GM19351 (cell line): Measurements from ENCODE around the gene LMCD1.

Experiments
- ATAC-seq: cut with Tn5 transposase; IDR thresholded peaks from one replicate; pipeline ENCODE4 v1.9.1; 2021; ENCODE audit warnings: mild to moderate bottlenecking, moderate library complexity; ENCODE audit not compliant: unreplicated experiment

The LMCD1 gene

DNA sequence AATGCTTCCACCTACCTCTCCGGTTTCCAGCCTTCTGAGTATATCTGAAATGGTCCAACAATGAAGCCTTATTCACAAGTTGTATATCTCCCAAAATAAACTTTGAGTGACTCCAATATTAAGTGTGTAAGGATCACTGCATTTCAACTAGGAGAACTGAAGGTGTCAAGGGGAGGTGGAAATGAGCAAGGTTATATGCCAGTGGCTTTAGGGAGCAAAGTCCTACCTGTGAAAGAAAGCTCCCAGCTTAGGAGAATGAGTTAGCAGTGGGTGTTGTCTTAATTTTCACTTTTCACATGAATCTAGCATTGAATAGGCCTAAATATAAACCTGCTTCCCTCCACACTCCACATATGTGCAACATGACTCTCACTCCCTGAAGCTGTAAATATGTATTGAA, 29.0 kb downstream of the LMCD1 start:
- no peak for ATAC-seq

DNA sequence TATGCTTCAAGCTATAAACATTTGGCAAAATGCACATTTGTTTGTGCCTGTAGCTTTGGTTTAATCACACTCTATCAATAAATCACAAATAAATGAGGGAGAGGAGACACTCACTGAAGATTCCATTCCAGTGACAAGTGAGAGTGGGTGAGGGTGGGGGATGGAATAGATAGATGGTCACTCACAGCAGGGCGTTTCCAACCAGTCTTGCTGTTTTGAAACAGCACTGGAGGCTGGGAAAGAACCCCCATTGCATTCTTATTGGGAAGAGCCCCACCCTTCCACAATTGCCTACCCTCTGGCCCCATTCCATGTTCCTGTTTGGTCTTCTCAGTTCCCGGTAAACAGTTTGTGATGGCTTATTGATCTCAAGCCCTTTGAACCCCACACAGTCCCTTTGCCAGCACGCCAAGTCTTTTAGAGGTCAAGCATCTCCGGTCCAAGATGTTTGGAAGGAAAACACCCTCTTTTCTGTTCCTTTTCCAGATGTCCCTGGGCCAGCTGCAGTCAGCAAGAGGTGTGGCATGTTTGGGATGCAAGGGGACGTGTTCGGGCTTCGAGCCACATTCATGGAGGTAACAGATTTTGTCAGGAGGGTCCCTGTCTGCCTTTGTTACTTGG, 30.7 kb downstream of the LMCD1 start:
- ATAC-seq = no peak

DNA sequence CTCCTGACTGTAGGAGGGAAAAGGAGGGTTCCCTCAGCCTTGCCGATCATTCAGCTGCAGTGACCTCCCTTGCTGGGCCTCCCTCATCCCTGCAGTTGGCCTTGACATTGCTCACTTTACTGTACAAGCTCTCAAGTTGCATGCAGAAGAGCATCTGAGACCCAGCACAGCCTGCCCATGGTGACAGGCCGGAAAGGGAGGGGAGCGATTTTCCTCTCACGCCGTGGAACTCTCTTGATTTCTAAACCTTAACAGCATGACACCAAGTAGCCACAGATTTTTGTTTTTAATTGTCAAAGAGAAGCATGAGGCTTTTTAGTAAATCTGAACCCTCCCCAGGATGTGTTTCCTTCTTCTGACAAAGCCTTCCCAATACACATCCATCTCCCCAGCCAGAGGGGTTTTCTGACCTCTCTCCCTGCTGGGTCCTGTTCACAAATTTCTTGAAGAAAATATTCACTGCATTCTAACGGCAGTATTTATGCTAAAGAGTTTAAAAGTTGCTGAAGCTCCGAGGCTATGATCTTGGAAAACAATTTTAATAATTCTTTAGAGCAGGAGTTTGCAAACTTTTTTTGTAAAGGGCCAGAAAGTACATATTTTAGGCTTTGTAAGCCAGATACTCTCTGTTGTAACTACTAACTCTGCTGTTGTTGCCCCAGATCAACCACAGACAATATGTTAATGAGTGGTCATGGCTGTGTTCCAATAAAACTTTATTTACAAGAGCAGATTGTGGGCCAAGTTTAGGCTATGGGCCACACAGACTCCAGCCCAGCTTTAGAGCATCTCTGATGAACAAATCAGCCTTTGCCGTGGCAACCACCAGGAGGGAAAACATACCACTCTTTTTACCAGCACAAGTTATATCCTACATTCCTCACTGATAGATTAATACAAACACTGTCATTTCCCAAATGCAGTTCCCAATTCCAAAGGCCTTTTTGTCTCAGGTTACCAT, 34.8 kb downstream of the LMCD1 start:
- ATAC-seq = no peak

DNA sequence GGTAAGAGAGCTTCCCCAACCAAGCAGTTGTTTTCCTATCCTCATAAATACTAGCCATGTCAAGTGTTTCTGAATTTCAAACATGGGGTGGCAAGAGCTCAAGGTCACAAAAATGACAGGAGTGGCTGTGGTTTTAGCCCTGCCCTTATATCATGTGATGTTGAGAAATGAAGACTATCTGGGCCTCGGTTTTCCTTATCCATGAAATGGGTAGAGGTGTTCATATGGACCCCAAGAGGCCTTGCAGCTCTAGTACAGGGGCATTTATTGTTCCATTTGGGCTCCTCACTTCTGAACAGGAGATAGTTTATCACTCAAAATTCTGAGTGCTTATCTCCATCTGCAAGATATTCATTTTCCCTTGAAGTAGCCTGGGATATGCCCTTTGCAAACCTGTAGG, 35.8 kb downstream of the LMCD1 start:
- ATAC-seq = no peak

DNA sequence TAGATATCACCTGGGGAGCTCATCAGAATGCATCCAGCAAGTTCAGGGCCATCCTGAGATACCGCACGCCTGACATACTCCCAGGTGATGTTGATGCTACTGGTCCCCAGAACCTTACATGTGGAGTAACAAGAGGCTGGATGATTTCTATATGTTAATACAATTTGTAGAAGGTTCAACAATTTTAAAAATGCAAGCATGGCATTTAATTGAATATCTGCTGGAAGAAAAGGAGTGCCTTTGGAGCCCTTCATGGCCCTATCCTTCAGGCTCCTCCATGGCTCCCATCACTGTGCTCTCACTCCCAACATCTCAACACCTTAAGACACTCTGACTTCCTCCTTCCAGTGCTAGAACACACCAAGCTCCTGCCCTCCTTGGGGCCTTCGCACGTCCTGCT, 36.6 kb downstream of the LMCD1 start:
- ATAC-seq = no peak

DNA sequence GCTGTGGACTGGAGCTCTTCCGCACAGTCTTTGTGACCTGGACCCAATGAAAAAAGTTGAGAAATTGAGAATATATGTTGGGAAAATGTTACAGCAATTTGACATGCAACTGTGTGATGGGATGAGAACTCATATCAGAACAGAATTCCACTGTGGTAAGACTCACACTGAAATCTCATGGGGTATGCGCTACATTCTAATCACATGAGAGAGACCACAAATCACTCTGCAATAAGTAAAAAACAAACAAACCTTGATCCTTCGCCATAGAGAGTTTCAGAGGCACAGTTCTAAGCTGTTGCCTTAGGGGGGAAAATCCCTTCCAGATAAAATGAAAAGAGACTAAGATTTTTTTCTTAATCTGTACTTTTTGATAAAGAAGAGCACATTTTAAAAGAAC, 37.3 kb downstream of the LMCD1 start:
- no peak for ATAC-seq

DNA sequence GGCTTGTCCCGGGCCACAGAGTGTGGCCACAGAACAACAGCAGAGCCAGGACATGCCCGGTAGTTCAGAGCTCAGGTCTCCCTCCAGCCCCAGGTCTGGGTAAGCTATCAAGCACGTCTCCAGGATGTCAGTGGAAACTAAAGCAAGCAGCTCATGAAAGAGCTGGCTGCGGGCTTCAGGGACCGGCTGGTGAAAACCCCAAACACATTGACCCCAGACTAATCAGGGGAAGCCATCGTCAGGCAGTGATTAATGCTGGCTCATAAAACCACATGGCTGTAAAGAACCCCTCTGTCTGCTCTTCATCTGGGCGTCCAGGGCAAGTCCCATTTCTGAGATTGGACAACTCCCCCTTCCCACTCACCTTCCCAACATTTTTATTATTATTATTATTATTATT, 37.8 kb downstream of the LMCD1 start:
- no peak for ATAC-seq

DNA sequence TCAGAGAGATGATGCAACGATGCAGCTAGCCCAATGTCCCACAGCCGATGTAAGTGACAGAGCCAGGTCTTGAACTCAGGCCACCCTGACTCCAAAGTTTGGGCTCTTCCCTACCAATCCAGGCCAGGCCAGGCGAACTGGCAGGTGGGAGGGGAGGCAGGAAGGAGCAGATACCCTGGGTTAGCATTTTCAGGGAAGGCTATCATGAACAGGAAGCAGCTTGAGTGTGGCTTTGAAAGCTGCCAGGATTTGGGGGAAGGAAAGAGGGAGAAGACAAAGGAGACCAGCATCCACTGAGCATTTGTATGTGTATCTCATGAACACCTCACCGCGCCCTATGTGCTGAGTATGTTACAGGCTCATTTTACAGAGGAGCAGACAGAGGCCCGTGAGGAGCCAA, 38.8 kb downstream of the LMCD1 start:
- ATAC-seq = no peak

DNA sequence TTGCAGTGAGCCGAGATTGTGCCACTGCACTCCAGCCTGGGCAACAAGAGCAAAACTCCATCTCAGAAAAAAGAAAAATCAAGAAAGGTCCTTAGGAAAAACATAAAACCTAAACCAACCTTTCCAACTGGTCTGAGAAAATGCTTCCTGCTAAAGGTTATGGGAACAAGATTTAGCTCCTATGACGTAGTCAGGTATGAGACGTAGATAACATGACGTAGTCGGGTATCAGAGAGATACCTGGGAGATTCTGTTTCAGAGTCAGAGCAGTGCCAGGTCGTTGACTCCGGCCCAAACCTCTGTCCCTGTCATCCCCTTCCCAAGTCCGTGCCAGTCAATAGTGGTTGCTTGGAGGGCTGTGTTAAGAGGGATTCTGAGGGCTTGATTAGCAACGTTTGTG, 39.9 kb downstream of the LMCD1 start:
- ATAC-seq = no peak

DNA sequence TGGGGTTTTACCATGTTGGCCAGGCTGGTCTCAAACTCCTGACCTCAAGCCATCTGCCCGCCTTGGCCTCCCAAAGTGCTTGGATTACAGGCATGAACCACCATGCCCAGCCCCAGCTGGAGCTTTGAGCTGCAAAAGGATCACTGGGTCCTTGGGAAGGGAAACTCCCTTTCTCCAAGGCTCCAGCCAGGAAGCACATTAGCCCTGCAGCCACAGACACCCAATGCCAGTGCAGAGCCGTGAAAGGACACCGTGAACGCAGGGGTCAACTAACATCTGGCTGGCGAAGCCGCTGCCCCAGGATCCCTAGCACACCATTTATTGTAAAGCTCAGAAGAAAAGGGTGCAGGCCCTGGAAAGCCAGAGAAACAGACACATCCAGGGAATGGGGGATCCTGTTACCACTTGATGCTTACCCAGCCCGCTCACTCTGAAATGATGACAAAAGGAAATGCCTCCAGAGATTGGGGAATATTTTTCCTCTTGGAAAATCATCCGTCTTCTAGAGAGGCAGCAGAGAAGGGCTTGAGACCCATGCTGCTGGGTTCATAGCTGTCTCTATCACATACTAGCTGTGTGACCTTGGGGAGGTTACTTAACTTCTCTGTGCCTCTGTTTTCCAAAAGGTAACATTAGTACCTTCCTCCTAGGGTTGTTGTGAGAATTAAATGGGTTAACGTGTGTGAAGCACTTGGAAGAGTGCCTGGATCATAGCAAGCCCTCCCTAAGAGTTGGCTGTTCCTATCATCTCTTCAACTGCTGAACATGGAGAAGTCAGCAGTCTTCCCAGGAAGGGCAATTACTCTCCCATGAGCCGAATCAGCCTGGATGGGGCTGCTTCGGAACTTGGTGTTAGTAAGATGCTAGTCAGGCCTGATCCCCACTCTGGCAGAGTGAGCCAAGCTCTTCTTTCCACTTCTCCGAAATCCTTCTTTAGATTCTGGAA, 40.8 kb downstream of the LMCD1 start:
- ATAC-seq = no peak

DNA sequence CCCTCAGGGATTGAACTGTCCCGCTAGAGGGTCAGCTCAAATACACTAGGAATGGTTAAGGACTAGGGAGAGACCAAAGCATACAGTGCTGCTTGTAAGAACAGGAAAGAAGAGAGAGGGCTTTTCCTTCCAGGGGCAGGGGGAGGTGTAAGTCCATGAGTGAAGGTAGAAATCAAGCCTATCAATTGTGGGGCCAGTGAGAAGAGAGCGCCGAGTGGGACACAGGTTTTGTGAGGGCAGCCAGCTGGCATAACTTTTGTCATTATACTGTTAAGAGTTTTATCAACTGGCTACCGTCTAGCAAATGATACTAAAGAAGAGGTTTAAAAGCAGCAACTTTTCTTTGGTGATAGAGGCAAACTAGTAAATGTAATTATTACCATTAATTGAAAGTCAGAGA, 45.0 kb downstream of the LMCD1 start:
- no peak for ATAC-seq

DNA sequence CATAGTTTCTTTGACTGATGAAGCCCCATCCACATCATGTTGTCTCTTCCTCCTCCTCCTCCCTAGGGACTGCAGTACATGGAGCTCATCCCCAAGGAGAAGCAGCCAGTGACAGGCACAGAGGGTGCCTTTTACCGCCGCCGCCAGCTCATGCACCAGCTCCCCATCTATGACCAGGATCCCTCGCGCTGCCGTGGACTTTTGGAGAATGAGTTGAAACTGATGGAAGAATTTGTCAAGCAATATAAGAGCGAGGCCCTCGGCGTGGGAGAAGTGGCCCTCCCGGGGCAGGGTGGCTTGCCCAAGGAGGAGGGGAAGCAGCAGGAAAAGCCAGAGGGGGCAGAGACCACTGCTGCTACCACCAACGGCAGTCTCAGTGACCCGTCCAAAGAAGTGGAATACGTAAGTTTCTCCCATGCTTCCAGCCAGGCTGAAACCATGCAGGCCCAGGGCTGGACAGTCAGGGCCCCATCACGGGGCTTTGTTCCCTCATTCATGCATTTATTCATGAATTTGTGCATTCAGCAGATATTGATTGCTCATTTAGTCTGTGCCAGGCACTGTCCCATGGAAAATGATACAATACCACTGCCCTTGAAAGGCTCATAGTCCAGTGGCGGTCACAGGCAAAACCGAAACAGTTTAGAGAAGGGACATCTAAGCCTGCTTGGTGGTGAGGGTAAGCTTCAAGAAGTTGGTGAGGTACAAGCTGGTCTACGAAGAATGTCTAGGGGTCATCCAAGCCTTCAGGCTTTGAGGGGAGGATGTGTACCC, 47.1 kb downstream of the LMCD1 start:
- ATAC-seq = no peak

DNA sequence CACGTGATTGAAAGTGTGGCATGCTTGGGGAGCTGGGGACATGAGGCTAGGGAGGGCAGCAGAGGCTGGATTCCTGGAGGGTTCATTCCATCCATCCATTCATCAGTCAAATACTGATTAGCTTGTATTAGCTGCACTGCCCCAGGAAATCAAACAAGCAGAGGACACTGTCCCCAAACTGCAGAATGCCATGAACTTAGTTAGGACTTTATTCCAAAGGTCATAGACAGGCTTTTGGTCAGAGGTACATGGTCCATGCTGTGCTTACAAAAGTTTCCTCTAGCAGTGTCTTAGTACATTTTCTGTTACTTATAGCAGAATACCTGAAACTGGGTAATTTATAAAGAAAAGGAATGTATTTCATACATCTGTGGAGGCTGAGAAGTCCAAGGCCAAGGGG, 47.7 kb downstream of the LMCD1 start:
- ATAC-seq = no peak

DNA sequence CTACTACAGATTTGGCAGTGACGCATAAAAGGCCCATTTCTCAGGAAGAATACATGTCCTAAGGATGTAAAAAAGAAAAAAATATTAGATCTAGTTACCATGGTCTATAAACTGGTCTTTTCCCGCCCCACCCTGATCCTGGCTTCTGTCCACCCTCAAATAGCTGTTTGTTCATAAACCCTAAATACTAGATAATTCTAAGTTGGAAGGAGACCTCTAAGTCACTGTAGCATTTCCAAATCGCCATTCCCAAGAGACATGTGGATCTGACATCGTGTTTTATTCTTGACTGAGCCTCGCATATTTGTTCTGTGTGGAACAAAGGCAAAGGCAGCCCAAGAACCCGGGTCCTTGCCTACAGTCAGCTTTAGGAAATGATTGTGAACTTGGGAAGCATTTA, 49.0 kb downstream of the LMCD1 start:
- no peak for ATAC-seq

DNA sequence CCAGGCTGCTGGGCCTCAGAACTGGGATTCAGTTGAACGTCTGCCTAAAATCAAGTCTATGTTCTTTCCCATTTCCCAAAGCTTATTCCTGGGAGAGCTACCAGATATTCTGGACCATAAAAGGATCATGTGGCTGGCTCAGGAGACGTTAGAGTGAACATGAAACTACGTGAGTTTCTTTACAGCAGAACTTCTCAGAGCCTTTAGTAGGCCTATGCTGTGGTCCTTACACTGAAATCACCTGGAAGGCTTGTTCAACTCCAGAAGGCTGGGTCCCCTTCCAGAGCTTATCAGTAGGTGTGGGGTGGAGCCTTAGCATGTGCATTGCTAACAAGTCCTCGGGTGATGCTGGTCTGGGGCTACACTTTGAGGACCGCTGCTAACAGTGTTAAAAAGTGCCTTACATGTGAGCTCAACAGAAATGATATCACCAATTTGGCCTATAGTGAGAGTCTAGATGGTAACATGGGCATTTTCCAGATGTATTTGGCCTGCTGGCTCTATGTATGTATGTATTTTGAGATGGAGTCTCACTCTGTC, 50.7 kb downstream of the LMCD1 start:
- no peak for ATAC-seq

DNA sequence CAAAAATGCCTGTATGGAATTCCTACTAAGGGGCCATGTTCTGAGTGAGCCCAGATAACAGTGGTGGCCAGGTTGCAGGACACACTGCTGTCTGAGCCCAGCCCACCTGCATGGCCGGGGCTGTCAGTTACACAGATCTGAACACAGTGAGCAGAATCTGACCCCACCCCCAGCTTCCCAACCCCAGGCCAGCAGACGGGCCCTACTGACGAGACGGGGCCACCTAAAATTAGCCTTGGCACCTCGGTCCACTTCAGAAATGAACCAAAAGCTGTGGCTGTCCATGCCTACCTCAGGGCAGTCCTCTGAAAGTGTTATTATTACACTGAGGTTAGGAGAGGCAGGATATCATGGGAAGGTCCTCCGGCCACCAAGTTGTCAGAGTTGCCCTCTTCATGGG, 51.8 kb downstream of the LMCD1 start:
- ATAC-seq = no peak

DNA sequence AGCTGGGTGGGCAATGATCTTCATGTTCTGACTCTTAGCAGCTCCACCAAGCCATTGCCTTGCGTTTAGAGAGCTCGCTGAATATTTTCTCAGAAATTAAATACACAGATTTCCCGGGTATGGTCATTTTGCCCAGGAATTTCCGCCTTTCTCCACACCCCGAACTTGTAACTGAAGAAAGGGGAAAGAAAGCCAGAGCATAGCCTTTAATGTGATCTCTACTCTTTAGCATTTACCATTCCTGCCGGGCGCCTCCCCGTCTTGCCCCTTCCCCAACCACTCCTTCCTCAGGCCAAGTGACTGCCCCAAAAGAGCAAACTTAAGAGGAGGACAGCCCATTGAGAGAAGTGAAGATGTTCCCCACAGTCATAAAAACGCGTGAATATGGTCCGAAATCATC, 53.1 kb downstream of the LMCD1 start:
- no peak for ATAC-seq

DNA sequence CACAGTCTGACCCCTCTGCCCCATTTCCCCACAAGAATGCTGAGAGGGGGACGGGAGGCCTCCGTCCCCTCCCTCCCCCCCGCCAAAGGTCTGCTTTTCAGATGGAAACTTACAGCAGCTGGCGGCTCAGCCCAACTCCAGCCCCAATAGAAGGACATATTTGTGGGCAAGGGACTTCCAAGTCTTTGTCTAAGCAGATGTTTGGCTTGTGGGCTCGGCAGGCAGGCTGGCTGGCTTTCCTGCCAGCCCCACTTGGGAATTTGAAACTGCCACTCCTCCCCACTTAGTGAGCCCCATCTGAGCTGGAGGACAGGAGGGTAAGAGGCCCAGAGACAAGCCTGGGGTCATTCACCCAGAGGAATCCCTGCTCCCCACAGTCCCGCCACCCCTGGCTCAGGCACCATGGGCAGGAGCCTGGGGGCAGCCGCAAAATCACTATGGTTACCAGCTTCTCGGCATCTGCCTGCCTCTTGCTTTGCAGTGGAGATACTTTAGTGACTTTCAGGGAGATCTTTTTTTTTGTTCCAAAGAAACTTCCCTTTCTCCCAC, 53.6 kb downstream of the LMCD1 start:
- ATAC-seq = no peak

DNA sequence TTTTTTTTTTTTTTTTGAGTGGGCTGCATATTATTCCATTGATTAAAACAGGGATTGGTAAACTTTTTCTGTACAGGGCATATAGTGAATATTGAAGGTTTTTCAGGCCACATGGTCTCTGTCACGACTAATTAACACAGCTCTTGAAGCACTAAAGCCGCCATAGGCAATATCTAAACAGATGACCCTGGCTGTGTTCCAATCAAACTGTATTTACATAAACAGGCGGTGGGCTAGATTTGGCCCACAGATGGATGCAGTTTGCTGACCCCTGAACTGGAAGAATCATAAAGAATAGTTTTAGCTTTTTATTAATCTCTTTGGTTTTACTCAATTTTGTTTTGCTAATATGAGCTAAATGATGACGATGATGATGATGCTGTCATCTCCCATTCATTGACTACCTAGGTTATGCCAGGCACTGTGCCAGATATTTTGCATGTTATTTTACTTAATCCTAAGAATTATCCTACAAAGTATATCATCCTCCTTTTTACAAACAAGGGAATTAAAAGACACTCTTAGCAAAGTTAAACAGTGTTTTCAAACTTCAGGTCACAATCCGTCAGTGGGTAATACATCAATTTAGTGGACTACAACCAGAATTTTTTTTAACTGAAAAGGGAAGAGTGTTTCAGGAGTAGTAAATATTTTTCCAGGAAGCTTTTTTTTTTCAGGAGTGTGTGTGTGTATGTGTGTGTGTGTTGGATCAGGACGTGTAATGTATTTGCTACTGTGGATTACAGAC, 54.3 kb downstream of the LMCD1 start:
- no peak for ATAC-seq
